Middle frontal gyrus (tissue), 1 donor: ENCODE measurements around the gene NRN1L.
"Not testable (repeated sequence)": the region's sequence is repeated elsewhere in the genome, so short reads cannot be mapped to it uniquely, and the experiment has no call there.

Source experiments
- DNase-seq: peaks from one replicate; pipeline ENCODE4 v3.0.0-alpha.2; 2015; ENCODE audit warnings: low spot score; ENCODE audit errors: extremely low spot score

The NRN1L gene

GRCh38 chr16:67882374-67883145, 2.1 kb upstream of the NRN1L start:
- DNase-seq, result peak; percentile 77

GRCh38 chr16:67883146-67883871, 1.4 kb upstream of the NRN1L start:
- DNase-seq, result no peak

GRCh38 chr16:67883872-67884261, 818 bp upstream of the NRN1L start:
- DNase-seq, result no peak

GRCh38 chr16:67885545-67885944, 860 bp downstream of the NRN1L start:
- DNase-seq, result no peak

- DNase-seq, result no peak
These were observed 1.3 kb downstream of the NRN1L start for GRCh38 chr16:67885976-67886375.

GRCh38 chr16:67886387-67886786, 1.7 kb downstream of the NRN1L start:
- DNase-seq, result no peak

GRCh38 chr16:67888331-67888730, 3.6 kb downstream of the NRN1L start:
- no peak for DNase-seq

- DNase-seq, result no peak
These were observed 7.7 kb downstream of the NRN1L start for GRCh38 chr16:67892375-67892774.

GRCh38 chr16:67892899-67893742, 8.4 kb downstream of the NRN1L start, which contains the start of gene PSKH1:
PSKH1 (plus strand) TSS chr16:67893254; CDS start chr16:67908750, 15,496 bp downstream.
- peak; percentile 87 for DNase-seq

- no peak for DNase-seq
These were observed 9.2 kb downstream of the NRN1L start for GRCh38 chr16:67893743-67894399.

- DNase-seq, result no peak
These were observed 12.5 kb downstream of the NRN1L start for GRCh38 chr16:67897231-67897630.

GRCh38 chr16:67901734-67902133, 17.0 kb downstream of the NRN1L start:
- DNase-seq, result no peak

- no peak for DNase-seq
These were observed 18.1 kb downstream of the NRN1L start for GRCh38 chr16:67902831-67903230.

GRCh38 chr16:67907397-67908180, 22.9 kb downstream of the NRN1L start:
- no peak for DNase-seq

- DNase-seq, result no peak
These were observed 24.5 kb downstream of the NRN1L start for GRCh38 chr16:67909056-67909742.

GRCh38 chr16:67910158-67910557, 25.5 kb downstream of the NRN1L start:
- peak; percentile 62 for DNase-seq

GRCh38 chr16:67914758-67915495, 30.2 kb downstream of the NRN1L start:
- no peak for DNase-seq

- DNase-seq, result not testable (repeated sequence)
These were observed 30.7 kb downstream of the NRN1L start for GRCh38 chr16:67915496-67915769.
